Dedifferentiated amniotic fluid mesenchymal stem cell (primary cell): ENCODE measurements around the gene PRDX3.

Experiments
- DNase-seq: peaks from one replicate; pipeline ENCODE4 v3.0.0-alpha.2; 2016; ENCODE audit errors: extremely low spot score

PRDX3 gene

GRCh38 chr10:119178372-119179119, at the start of gene PRDX3:
Gene PRDX3 (minus strand): TSS chr10:119178812. CDS start chr10:119178790, 22 bp downstream.
- peak; percentile 89 for DNase-seq

GRCh38 chr10:119227825-119228224, 49.2 kb upstream of the PRDX3 start:
- no peak for DNase-seq

- DNase-seq: no peak
Measured at GRCh38 chr10:119225083-119225658, 46.6 kb upstream of the PRDX3 start.

GRCh38 chr10:119222966-119223386, 44.4 kb upstream of the PRDX3 start:
- no peak for DNase-seq

- DNase-seq: no peak
Measured at GRCh38 chr10:119222537-119222936, 43.9 kb upstream of the PRDX3 start.

- no peak for DNase-seq
Measured at GRCh38 chr10:119221666-119222065, 43.1 kb upstream of the PRDX3 start.

- DNase-seq: no peak
Measured at GRCh38 chr10:119221201-119221600, 42.6 kb upstream of the PRDX3 start.

GRCh38 chr10:119219871-119220270, 41.3 kb upstream of the PRDX3 start:
- DNase-seq: no peak

- DNase-seq: no peak
Measured at GRCh38 chr10:119217991-119218490, 39.4 kb upstream of the PRDX3 start.

- no peak for DNase-seq
Measured at GRCh38 chr10:119217401-119217800, 38.8 kb upstream of the PRDX3 start.

GRCh38 chr10:119216127-119216526, 37.5 kb upstream of the PRDX3 start:
- DNase-seq: no peak

- no peak for DNase-seq
Measured at GRCh38 chr10:119215371-119215770, 36.8 kb upstream of the PRDX3 start.

GRCh38 chr10:119211625-119212441, 33.2 kb upstream of the PRDX3 start:
- no peak for DNase-seq

GRCh38 chr10:119211176-119211575, 32.6 kb upstream of the PRDX3 start:
- DNase-seq: peak; percentile 81

- DNase-seq: no peak
Measured at GRCh38 chr10:119210633-119211032, 32.0 kb upstream of the PRDX3 start.

- DNase-seq: no peak
Measured at GRCh38 chr10:119209736-119210355, 31.2 kb upstream of the PRDX3 start.

- peak; percentile 53 for DNase-seq
Measured at GRCh38 chr10:119209035-119209735, 30.6 kb upstream of the PRDX3 start.

- DNase-seq: no peak
Measured at GRCh38 chr10:119208553-119208940, 29.9 kb upstream of the PRDX3 start.

- DNase-seq: peak; percentile 49
Measured at GRCh38 chr10:119207713-119208552, 29.3 kb upstream of the PRDX3 start.

- DNase-seq: peak; percentile 95
Measured at GRCh38 chr10:119207366-119207666, 28.7 kb upstream of the PRDX3 start, which contains the start of gene GRK5. Gene GRK5 (plus strand): TSS chr10:119207571. CDS start chr10:119207918, 347 bp downstream.
